HG02981 (cell line): ENCODE measurements around the gene TP73.

Source experiments
- ATAC-seq: cut with Tn5 transposase; IDR thresholded peaks from one replicate; pipeline ENCODE4 v1.9.1; 2021; ENCODE audit warnings: mild to moderate bottlenecking, moderate library complexity; ENCODE audit not compliant: unreplicated experiment

TP73 gene

DNA sequence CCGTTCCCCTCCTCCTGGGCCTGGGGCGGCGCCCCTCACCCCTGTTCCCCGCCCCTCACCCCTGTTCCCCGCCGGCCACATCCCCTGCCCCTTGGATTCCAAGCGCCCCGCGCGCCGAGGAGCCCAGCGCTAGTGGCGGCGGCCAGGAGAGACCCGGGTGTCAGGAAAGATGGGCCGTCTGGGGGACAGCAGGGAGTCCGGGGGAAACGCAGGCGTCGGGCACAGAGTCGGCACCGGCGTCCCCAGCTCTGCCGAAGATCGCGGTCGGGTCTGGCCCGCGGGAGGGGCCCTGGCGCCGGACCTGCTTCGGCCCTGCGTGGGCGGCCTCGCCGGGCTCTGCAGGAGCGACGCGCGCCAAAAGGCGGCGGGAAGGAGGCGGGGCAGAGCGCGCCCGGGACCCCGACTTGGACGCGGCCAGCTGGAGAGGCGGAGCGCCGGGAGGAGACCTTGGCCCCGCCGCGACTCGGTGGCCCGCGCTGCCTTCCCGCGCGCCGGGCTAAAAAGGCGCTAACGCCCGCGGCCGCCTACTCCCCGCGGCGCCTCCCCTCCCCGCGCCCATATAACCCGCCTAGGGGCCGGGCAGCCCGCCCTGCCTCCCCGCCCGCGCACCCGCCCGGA is at the start of gene TP73:
Gene TP73 (plus strand): TSS at position 587 of the 618 bp plus-strand sequence. CDS start 29,850 bp downstream, outside the sequence.
- no peak for ATAC-seq

- no peak for ATAC-seq
Observed at GRCh38 chr1:3603156-3603555, 49.2 kb upstream of the TP73 start.

- no peak for ATAC-seq
Observed at GRCh38 chr1:3603571-3604467, 48.5 kb upstream of the TP73 start.

GRCh38 chr1:3604468-3604974 is 47.8 kb upstream of the TP73 start:
- no peak for ATAC-seq

DNA sequence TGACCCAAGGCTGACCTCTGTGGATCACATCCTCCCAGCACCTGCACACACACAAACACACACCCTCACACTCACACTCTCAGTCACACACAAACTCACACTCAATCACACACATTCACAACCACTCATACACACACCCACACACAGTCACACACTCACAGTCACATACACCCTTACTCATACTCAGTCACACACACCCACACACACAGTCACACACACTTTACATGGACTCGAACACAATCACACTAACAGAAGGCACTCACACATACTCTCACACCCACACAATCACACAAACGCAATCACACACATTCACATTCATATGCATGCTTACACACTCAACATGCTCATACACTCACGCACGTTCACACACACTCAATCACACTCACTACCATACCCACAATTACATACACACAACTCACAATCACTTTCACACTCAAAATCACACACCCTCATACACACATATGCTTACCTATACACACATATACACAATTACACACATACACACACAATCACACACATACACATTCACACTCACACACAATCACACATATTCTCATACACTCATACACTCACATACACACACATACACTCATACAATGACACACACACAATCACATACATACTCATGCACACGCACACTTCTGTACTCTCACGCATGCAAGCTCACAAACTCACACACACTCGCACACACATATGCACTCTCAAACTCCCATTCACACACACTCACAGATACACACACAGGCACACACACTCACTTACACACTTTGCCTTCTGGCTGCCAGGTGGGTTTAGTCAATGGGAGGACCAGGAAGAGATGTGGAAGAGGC is 47.1 kb upstream of the TP73 start:
- ATAC-seq = no peak

DNA sequence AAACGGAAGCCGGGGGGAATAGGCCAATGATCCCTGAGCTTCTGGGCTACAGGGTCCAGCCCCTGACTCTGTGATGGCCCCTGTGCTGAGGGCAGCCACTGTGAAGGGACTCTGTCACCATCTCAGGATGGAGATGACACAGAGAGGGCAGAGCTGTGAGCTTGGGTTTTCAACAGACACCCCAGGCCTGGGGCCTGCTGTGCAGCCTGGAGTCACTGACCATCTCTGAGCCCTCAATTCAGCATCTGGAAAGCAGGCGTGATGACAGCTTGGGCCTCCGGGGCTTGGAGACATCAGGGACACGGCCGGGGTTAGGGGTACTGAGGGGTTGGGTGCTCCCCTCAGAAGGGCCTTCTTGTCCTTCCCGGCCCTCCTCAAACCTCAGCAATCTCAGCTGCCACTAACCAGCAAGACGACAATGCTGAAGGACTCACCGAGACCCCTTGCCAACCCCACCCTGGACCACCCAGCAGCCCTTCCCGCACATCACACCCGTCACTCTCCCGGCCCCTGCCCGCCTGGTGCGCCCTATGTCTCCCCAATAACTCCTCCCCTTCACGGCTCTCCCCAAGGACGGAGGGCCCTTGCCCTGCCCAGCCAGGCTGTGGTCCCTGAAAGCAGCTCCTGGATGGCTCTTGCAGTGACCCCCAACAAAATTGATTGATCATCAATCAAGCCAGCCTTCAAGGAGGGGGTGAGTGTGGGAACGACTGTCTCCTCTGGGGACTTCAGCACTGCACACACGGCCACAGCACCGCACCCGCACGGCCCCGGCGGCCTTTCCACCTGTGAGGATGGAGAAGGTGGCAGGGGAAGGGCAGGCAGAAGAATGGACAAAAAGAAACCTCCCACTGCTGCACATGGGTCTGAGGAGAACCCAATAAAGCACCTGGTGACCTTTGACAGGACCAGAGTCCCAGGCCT is 45.3 kb upstream of the TP73 start:
- no peak for ATAC-seq

- ATAC-seq = no peak
Observed at GRCh38 chr1:3607703-3608065, 44.6 kb upstream of the TP73 start.

DNA sequence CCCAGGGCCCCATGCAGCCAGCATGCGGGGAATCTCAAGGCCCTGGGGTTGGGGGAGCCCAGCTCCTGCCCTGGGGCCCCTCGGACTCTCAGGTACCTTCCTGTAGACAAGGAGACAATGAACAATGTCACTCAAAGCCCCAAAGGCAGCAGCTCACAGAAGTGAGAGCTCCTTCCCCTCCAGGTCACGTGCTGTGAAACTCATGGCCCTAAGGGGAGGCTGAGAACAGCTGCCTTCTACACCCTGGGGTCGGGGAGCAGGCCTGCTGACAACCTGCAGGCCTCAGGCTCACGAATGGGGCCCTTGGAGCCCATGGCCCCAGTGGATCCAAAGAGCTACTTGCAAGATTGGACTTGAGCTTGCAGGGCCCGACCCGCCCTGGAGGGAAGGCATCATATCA is 44.2 kb upstream of the TP73 start:
- ATAC-seq = no peak

DNA sequence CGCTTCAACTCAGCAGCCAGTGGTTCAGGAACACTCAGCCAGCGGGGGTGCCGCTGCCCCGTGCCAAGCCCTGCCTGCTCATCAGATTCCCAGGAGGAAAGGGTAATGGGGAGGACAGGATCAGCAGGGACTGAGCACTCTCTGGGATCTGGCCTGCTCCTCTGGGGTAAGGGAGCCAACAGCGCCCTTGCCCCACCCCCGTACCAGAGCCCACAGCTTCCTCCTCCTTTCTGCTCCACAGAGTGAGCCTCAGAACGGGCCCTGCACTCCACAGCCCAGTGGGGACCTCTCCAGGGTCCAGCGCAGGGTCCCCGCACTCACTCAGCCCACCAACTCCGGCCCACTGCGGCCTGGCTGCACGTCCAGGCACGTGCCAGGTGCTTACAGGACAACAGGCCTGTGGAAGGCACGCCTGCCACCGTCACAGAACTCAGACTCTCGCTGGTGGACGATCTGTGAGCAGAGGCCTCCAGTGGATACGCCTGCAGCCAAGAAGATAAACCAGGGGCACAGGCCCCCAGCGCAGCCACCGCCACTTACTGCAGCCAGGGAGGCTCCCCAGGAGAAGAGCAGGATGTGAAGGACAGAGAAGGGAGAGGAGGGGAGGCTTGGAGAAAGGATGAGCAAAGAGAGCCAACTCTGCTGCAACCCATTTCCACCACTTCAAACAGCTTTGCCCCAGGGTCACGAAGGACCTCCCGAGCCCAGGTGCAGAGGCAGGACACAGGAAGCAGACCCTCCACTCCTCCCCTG is 43.1 kb upstream of the TP73 start:
- no peak for ATAC-seq

DNA sequence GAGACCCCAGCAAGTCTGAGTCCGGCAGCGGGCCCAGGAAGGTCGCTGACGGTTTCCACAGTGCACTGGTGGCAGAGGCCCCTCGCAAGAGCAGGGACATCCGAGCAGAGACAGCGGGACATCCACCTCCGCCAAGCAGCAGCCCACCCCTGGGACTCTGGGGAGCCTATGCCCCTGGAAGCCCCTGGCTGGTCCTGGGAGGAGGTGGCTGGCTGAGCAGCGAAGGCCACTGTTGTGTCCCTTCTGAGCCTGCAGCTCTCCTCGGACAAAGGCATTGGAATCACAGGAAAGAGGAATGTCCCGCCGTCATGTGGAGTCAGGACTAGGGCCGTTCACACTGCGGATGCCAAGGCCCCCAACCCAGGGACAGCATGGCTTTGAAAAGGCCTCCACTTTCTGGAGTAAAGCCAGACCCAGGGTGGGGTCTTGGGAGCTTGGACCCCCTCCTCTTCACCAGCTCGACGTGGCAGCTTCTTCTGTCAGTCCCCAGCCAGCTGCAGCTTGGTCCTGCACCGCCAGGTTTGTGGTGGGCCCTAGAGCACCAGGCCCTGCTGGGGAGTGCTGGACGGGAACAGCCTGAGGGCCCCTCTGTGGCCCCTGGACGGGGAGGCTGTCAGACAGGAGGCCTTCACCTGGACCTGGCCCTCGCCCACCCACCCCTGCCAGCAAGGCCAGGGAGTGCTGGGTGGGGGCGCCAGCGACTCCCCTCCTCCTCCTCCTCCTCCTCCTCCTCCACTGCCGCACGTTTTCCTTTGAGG is 42.4 kb upstream of the TP73 start:
- no peak for ATAC-seq

- ATAC-seq = no peak
Observed at GRCh38 chr1:3610527-3611169, 41.7 kb upstream of the TP73 start.

- no peak for ATAC-seq
Observed at GRCh38 chr1:3611170-3612019, 40.9 kb upstream of the TP73 start, which contains the start of gene MEGF6. Gene MEGF6 (minus strand): TSS chr1:3611508. CDS start chr1:3611268, 240 bp downstream.

DNA sequence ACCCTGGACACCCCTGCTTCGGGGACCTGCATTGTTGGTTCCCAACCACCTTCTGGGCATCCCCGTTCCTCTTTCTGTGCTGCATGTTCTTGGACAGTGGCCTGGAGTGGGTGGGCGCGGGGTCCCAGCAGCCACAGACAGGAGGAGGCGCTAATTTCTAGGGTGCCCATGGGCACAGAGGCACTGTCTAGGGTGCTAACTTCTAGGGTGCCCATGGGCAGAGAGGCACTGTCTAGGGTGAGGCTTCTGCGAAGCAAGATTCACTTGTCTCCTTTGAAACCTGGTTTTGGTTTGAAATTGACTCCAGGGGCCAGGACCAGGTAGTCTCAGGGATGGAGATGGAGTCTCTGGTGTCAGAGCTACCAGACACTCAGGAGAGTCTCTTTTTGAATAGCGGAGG is 40.2 kb upstream of the TP73 start:
- ATAC-seq = no peak

GRCh38 chr1:3614755-3615742 is 37.3 kb upstream of the TP73 start:
- ATAC-seq = no peak

DNA sequence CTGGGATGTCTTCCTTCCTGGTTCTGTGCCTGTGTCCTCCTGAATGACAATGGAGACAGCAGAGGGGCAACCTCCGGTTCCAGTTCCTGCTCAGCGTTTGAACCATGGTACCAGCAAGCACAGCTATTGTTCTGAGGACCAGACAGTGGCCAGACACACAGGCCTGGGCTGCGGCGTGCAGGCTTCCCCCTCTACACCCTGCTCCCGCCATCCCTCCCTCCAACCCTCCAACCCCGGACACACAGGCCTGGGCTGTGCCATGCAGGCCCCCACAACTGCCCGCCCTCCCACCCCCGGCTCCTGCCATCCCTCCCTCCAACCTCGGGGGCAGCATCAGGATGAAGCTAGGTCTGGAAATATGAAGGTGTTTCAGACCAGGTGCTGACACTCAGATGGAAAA is 35.5 kb upstream of the TP73 start:
- ATAC-seq = no peak

- ATAC-seq = no peak
Observed at GRCh38 chr1:3617806-3618345, 34.4 kb upstream of the TP73 start.
